OCI-LY1 (cell line): ENCODE measurements around the gene PLCD3.

Source experiments
- CTCF ChIP-seq: fragments of 200-600 bp; sonication (generic), shearing (Covaris generic); IDR thresholded peaks from 2 replicates; pipeline ENCODE4 v1.5.1; 2017; ENCODE audit warnings: mild to moderate bottlenecking, antibody characterized with exemption, low read length, moderate library complexity, mixed read lengths
- EZH2 ChIP-seq: fragments of 200-600 bp; sonication (generic), shearing (Covaris generic); IDR thresholded peaks from 2 replicates; pipeline ENCODE4 v1.8.0; 2017; ENCODE audit warnings: borderline replicate concordance, mixed run types, mild to moderate bottlenecking, antibody characterized with exemption, low read length, moderate library complexity, mixed read lengths

GRCh38 chr17:45092911-45093430 lies 39.3 kb downstream of the PLCD3 start:
- TF ChIP-seq CTCF (no peak), EZH2 (no peak)
